Central memory CD8-positive, alpha-beta T cell (primary cell): Measurements from ENCODE around the gene ABCC11.

Source experiments
- ATAC-seq: fragments of 150-1000 bp; cut with Tn5 transposase; replicated peaks from 2 replicates; pipeline ENCODE4 v1.10.0; 2022; ENCODE audit warnings: mild to moderate bottlenecking, moderate FRiP score, moderate number of reproducible peaks; ENCODE audit not compliant: poor library complexity, severe bottlenecking; ENCODE audit errors: extremely low read depth
- DNase-seq, 2 donors: peaks; one replicate each; pipeline ENCODE4 v3.0.0; 2021; ENCODE audit warnings: low spot score in 2 of 2
- H3K27ac Mint-ChIP-seq: one replicate; pipeline ENCODE4 v1.8.0; 2022; ENCODE audit warnings: low read depth, mild to moderate bottlenecking, moderate library complexity, mixed read lengths
- H3K27me3 Mint-ChIP-seq: one replicate; pipeline ENCODE4 v1.8.0; 2022; ENCODE audit warnings: mixed read lengths
- H3K36me3 Mint-ChIP-seq: one replicate; pipeline ENCODE4 v1.8.0; 2022; ENCODE audit warnings: mild to moderate bottlenecking, moderate library complexity, mixed read lengths; ENCODE audit not compliant: insufficient read depth
- H3K4me1 Mint-ChIP-seq: one replicate; pipeline ENCODE4 v1.8.0; 2022; ENCODE audit warnings: mixed read lengths
- H3K4me3 Mint-ChIP-seq: one replicate; pipeline ENCODE4 v1.8.0; 2022; ENCODE audit warnings: mild to moderate bottlenecking, moderate library complexity, mixed read lengths
- H3K9me3 Mint-ChIP-seq: one replicate; pipeline ENCODE4 v1.8.0; 2022; ENCODE audit warnings: mixed read lengths

The ABCC11 gene

DNA sequence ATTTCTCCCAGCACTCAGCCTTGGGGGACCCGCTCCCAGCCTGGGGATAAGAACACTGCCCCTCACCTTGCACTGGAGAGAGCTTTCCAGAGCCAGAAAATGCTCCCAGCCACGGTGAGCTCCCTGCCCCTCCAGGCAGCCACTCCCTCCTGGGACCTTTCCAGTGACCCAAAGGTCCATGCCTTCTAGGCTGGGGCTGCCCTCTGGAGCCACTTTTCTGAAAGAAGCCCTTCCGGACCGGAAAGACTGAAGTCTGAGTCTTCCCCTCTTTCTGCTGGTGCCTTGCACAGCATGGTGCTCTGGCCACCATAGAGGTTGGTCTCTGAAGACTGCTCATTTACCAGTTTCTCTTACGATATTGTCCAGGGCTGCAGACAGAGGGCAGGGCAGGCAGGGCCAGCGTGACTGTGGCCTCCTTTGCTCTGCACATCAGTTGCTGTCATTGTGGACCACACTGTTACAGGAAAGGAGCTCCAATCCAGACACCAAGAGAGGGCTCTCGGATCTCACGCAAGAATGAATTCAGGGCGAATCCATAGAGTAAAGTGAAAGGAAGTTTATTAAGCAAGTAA lies 84.4 kb downstream of the ABCC11 start:
- ATAC-seq: no peak
- H3K9me3 Mint-ChIP-seq: no peaks in the 10 kb centered on the region
- H3K4me3 Mint-ChIP-seq: no peak overlapping the region
- no peaks in the 10 kb centered on the region for H3K36me3 Mint-ChIP-seq
- no peak for DNase-seq
- peaks cover 6% of the 10 kb centered on the region for H3K4me1 Mint-ChIP-seq
- H3K27ac Mint-ChIP-seq: no peak overlapping the region
- peaks cover 5% of the 10 kb centered on the region for H3K27me3 Mint-ChIP-seq

DNA sequence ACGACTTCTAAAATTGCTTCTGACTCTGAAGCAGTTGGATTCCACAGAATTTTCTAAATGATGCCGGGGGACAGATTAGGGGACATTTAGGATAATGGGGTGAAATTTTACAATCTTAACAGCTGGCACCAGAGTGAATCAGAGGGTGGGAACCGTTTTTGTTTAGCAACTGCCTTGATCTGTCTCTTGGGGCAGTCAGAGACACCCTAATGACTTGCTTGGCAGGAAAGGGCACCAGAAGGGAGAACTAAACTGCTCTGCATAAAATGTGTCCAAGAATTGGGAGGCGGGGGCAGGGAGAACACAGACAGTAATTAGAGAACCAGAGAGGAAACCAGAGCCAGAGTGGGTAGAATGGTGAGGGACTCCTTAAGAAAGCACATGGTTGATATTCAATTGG lies 85.4 kb downstream of the ABCC11 start:
- Mint-ChIP-seq H3K9me3 (no peaks in the 10 kb centered on the region), H3K27me3 (peaks cover 15% of the 10 kb centered on the region), H3K27ac (no peak overlapping the region), H3K4me3 (no peak overlapping the region), H3K4me1 (peaks cover 6% of the 10 kb centered on the region), H3K36me3 (no peaks in the 10 kb centered on the region)
- DNase-seq (no peak), ATAC-seq (no peak)

DNA sequence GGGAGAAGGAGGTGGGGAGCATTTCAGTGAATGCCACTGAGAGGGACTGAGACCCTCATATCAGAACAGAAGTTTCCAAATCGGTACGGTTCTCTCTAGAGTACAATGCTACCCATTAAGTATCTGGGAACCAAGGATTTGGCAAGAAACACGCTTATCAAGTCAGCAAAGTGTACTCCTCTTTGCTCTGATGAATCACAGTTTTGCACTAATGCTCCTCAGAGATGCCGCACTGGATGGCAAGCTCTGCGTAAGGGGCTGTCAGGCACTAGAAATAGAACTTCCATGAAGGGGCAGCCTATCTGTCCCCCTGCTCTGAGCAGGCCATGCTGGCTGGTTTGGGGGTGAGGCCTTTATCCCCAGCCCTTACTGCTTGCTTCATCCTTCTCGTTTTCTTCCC lies 86.8 kb downstream of the ABCC11 start:
- peaks cover 6% of the 10 kb centered on the region for H3K4me1 Mint-ChIP-seq
- DNase-seq (no peak), ATAC-seq (no peak)
- no peak overlapping the region for H3K4me3 Mint-ChIP-seq
- H3K9me3 Mint-ChIP-seq: no peaks in the 10 kb centered on the region
- no peak overlapping the region for H3K27ac Mint-ChIP-seq
- H3K27me3 Mint-ChIP-seq: peaks cover 22% of the 10 kb centered on the region
- no peaks in the 10 kb centered on the region for H3K36me3 Mint-ChIP-seq

DNA sequence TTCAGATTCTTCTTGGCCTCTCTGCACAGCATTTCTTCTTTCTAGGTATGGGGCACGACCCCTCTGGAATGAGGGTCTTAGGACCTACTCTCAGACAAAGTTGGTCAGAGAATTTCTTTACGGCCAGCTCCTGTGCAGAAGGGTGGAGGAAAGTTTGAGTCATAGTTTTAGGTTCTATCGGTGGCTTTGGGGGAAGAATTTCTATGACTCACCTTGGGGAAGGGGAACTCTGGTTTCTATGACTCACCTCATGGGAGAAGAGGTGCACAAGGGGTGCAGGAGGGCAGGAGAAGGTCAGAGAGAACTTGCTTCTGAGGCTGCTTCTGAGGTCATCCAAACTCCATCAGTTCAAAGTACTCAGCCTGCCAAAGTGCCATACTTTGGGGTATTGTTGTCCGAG lies 89.0 kb downstream of the ABCC11 start:
- Mint-ChIP-seq H3K27ac (peak overlapping the region; percentile 30), H3K4me3 (no peak overlapping the region), H3K4me1 (no peaks in the 10 kb centered on the region), H3K9me3 (no peaks in the 10 kb centered on the region), H3K36me3 (no peaks in the 10 kb centered on the region), H3K27me3 (peaks cover 30% of the 10 kb centered on the region)
- ATAC-seq (no peak), DNase-seq (no peak)

DNA sequence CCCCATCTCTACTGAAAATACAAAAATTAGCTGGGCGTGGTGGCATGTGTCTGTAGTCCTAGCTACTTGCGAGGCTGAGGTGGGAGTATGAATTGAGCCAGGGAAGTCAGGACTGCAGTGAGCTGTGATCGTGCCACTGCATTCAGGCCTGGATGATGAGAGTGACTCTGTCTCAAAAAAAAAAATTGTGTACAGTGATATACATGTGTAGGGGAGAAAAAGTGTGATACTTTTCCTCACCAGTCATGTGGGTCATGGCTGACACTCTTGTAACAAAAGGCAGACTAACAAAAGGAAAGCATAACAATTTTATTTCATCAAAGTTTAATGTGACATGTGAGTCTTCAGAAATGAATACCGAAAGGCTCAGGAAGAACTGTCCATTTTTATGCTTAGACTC lies 89.5 kb downstream of the ABCC11 start:
- Mint-ChIP-seq H3K4me1 (no peaks in the 10 kb centered on the region), H3K36me3 (no peaks in the 10 kb centered on the region), H3K27ac (no peak overlapping the region), H3K4me3 (no peak overlapping the region), H3K27me3 (peaks cover 30% of the 10 kb centered on the region), H3K9me3 (no peaks in the 10 kb centered on the region)
- ATAC-seq (no peak), DNase-seq (no peak)

DNA sequence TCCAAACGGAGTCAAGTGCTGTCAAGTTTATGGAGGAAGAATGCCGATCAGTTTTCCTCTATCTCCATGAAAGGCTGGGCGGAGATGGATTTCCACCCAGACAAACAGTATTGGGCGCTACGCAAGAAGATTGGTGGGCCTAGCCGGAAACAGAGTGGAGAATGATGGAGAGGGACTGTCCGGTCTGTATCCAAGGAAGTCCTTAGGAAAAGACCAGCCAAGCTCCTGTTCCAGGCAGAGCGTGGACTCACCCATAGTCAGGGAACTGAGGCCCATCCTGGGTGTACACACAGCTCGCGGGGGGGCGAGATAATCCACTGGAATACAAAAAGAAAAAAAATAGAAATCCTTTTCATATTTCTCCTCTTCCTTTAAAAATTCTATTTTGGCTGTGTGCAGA lies 90.0 kb downstream of the ABCC11 start:
- peaks cover 30% of the 10 kb centered on the region for H3K27me3 Mint-ChIP-seq
- no peaks in the 10 kb centered on the region for H3K9me3 Mint-ChIP-seq
- H3K36me3 Mint-ChIP-seq: no peaks in the 10 kb centered on the region
- no peak overlapping the region for H3K4me3 Mint-ChIP-seq
- H3K27ac Mint-ChIP-seq: no peak overlapping the region
- DNase-seq: no peak
- ATAC-seq: no peak
- no peaks in the 10 kb centered on the region for H3K4me1 Mint-ChIP-seq

DNA sequence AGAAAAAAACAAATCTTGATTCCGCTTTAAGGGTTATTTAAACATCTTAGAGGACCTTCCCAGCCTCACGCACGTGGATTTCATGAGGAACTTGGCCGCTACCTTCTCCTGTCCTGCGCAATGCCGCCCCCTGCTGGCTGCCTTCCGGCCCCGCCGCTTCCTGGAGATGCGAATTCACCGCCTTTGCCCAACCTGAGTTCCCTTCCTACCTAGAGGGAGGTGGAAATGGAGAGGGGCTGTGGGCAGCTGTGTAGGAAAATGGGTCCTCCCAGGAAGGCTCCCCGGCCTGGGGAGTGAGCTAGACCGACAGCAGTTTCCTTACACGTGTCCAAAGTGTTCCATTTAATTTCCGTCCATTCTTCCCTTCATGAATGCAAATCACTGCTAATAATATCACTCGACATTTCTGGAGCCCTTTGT lies 90.5 kb downstream of the ABCC11 start:
- DNase-seq (peak; percentile 53 to 72), ATAC-seq (no peak)
- Mint-ChIP-seq H3K27me3 (peaks cover 30% of the 10 kb centered on the region), H3K27ac (no peak overlapping the region), H3K36me3 (no peaks in the 10 kb centered on the region), H3K9me3 (no peaks in the 10 kb centered on the region), H3K4me3 (no peak overlapping the region), H3K4me1 (no peaks in the 10 kb centered on the region)

DNA sequence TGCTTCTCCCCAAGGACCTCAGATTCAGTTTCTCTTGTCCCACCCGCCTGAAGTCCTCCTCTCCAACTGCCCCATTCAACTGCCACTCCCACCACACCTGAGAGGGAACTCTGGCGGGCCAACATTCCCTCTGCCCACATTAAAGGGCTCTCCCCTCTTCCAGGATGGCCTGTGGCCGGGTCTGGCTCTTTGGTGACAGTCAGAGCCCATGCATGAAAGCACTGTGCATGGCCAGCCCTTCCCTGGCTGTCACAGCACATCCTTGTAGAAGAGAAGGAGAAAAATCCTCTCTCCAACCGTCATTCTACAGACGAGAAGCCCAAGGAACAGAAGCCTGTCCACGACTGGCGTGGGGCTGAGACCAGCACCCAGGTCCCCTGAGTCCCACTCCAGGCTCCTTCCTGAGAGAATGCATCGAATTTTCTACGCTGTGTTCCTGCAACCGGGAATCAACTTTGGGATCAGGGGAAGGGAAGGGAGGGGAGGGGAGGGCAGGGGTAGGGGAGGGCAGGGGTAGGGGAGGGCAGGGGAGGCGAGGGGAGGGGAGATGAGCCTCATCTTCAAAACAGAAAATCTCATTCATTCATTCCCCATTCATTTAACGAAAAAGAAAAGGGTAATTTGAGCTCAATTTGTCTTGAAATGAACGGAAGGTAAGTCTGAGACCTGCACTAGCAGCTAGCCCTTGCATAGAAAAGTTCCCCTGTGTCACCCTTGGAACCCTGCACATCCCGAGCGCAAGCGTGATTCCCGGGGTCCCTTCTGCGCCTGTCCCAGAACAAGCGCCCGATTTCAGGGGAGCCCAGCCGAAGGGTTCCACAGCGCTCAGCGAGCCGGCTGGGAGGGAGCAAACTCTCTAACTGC lies 91.2 kb downstream of the ABCC11 start, which contains the start of gene ABCC12:
TSS of gene ABCC12 (minus strand) at position 68 of the 864 bp plus-strand sequence. CDS start 9,569 bp downstream, outside the sequence.
- Mint-ChIP-seq H3K4me1 (no peaks in the 10 kb centered on the region), H3K4me3 (no peak within 1 kb of the TSS), H3K9me3 (no peaks in the 10 kb centered on the region), H3K27ac (no peak within 1 kb of the TSS), H3K27me3 (peaks cover 30% of the 10 kb centered on the region), H3K36me3 (no peaks in the 10 kb centered on the region)
- no peak for ATAC-seq
- DNase-seq: no peak

DNA sequence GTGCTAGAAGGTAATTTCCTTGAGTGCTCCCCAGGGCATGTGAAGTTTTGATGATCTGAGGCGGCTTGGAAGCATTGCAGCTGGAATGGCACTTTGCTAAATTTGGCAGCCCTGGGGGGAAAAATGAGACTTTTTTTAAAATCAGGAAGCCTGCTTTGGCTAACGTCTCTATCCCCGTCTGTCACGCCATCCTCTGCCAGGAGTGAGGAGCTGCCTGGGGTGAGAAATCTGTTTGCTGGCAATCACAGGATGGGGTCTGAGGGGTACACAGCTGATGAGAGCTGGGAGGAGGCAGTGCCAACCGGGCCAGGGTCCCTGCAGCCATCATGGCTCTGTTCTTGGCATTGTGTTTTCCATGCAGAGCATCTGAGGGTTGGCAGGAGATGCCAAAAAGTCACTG lies 93.6 kb downstream of the ABCC11 start:
- DNase-seq: no peak
- Mint-ChIP-seq H3K27me3 (peaks cover 47% of the 10 kb centered on the region), H3K9me3 (no peaks in the 10 kb centered on the region), H3K36me3 (no peaks in the 10 kb centered on the region), H3K27ac (no peak overlapping the region), H3K4me3 (no peak overlapping the region), H3K4me1 (no peaks in the 10 kb centered on the region)
- no peak for ATAC-seq

DNA sequence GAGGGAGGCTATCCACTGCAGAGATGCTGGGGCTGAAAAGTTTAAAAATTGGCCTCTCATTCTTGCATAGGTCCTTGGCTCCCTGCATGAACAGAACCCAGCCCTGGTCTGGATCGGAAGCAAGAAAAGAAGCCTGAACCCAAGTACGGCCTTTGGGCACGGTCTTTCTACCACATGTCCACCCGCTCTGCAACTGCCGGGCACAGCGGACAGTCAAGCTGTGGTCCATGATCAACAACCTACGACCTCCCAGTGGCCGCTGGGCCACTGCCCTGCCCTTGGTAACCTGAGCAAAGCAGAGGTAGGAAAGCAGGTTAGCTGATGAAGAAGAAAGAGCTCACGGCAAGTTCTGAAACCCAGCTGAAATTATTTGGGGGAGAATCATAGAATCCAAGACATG lies 95.1 kb downstream of the ABCC11 start:
- Mint-ChIP-seq H3K4me1 (no peaks in the 10 kb centered on the region), H3K4me3 (no peak overlapping the region), H3K27me3 (peaks cover 49% of the 10 kb centered on the region), H3K36me3 (no peaks in the 10 kb centered on the region), H3K9me3 (no peaks in the 10 kb centered on the region), H3K27ac (no peak overlapping the region)
- ATAC-seq: no peak
- no peak for DNase-seq

DNA sequence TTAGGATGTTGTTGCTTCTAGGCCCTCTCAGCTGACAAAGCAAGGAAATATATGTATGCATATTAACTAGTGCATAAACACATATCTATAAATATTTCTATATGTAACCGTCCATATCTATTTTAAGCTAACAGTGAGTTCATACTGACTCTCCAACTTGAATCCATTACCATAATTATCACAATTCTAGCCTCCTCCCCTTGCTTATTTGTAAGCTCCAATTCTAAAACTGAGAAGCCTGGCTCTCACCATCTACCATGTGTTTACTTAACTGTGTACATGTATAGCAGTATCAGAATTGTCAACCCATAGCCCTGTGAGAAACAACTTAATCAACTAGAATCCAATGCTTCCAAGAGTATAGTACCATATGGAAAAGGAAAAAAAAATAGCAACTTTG lies 96.6 kb downstream of the ABCC11 start:
- ATAC-seq (no peak), DNase-seq (no peak)
- Mint-ChIP-seq H3K4me3 (no peak overlapping the region), H3K36me3 (no peaks in the 10 kb centered on the region), H3K9me3 (no peaks in the 10 kb centered on the region), H3K4me1 (no peaks in the 10 kb centered on the region), H3K27ac (no peak overlapping the region), H3K27me3 (peaks cover 47% of the 10 kb centered on the region)

DNA sequence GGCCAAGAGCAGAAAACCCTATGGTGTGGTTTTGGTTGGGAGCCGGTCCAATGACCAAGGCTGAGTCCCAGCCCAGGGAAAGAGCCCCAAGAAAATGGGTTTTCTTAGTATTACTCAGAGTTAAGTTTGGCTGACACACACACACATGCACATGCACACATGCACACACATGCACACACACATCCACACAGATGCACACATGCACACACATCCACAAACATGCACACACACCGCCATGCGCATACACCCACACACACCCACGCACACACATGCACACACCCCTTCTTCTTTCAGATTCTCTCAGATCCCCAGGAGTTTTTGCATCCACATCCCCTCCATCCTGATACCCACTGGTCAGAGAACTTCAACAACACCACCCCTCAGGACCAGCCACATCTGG lies 100.6 kb downstream of the ABCC11 start:
- H3K4me3 Mint-ChIP-seq: no peak overlapping the region
- H3K27ac Mint-ChIP-seq: no peak overlapping the region
- no peaks in the 10 kb centered on the region for H3K4me1 Mint-ChIP-seq
- no peaks in the 10 kb centered on the region for H3K36me3 Mint-ChIP-seq
- ATAC-seq (no peak), DNase-seq (no peak)
- no peaks in the 10 kb centered on the region for H3K9me3 Mint-ChIP-seq
- peaks cover 60% of the 10 kb centered on the region for H3K27me3 Mint-ChIP-seq

DNA sequence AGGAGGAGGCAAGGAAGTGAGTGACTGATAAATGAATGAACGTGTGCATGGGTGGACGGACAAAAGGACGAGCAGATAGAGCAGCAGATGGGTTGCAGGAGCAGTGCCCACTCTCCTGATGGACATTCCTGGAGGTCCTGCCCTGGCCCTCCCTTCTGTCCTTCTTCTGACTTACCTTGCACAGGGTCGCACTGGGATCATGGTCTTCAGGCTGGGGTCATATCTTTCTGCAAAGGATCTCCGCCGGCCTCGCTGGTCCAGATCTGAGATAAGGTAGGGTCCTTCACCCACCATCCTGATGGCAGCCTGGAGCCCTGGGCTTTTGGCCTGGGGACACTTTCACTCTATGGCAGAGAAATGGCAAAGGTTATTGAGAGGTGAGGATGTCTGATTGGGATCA lies 101.2 kb downstream of the ABCC11 start:
- Mint-ChIP-seq H3K4me1 (no peaks in the 10 kb centered on the region), H3K9me3 (no peaks in the 10 kb centered on the region), H3K27ac (no peak overlapping the region), H3K27me3 (peaks cover 66% of the 10 kb centered on the region), H3K36me3 (no peaks in the 10 kb centered on the region), H3K4me3 (no peak overlapping the region)
- DNase-seq (no peak), ATAC-seq (no peak)
